Thymus (tissue), 11 donors: ENCODE measurements around the gene EPHA6. TPM values are rescaled to one million over a fixed set of nuclear protein-coding genes. Genes with fewer than 3 reads are reported as not detected.

Experiments
- DNase-seq, 9 donors: peaks; one replicate each; pipeline ENCODE4 v3.0.0-alpha.2; 2013; ENCODE audit warnings: low spot score in 9 of 9, low read depth in 6 of 9, missing footprints in 1 of 9
- H3K27ac ChIP-seq, 2 donors: one replicate each; pipeline ENCODE4 v1.5.1; 2013; ENCODE audit warnings: control low read depth in 1 of 2, low read depth in 1 of 2, low read length in 1 of 2, mild to moderate bottlenecking in 1 of 2, moderate library complexity in 1 of 2
- H3K27me3 ChIP-seq, 2 donors: one replicate each; pipeline ENCODE4 v1.5.1; 2013; ENCODE audit warnings: low read length in 1 of 2; ENCODE audit not compliant: control insufficient read depth in 2 of 2, insufficient read depth in 1 of 2
- H3K36me3 ChIP-seq, 2 donors: one replicate each; pipeline ENCODE4 v1.5.1; 2013; ENCODE audit warnings: low read length in 1 of 2, mild to moderate bottlenecking in 1 of 2, moderate library complexity in 1 of 2; ENCODE audit not compliant: control insufficient read depth in 2 of 2, insufficient read depth in 2 of 2
- H3K4me1 ChIP-seq, 2 donors: one replicate each; pipeline ENCODE4 v1.5.1; 2013; ENCODE audit warnings: low read length in 2 of 2; ENCODE audit not compliant: control insufficient read depth in 2 of 2, insufficient read depth in 2 of 2
- H3K4me3 ChIP-seq, 2 donors: one replicate each; pipeline ENCODE4 v1.5.1; 2013; ENCODE audit warnings: low read length in 2 of 2, control low read depth in 1 of 2, mild to moderate bottlenecking in 1 of 2
- H3K9me3 ChIP-seq, 2 donors: one replicate each; pipeline ENCODE4 v1.5.1; 2013; ENCODE audit warnings: low read length in 1 of 2, mild to moderate bottlenecking in 1 of 2; ENCODE audit not compliant: control insufficient read depth in 2 of 2, insufficient read depth in 1 of 2
- WGBS: extraction: QIAGEN DNeasy Blood & Tissue Kit; methylation state at CpG from one replicate; pipeline ENCODE4 v1.1.7; 2013; 5-methylcytosine and 5-hydroxymethylcytosine counted together
- polyA plus RNA-seq: library from polyadenylated mRNA; stranded (reverse); fragments of 200-250 nt; gene quantifications from one replicate; pipeline ENCODE4 v1.2.3, GENCODE V29; 2013
- total RNA-seq: library from RNA; stranded (reverse); fragments of 120-200 nt; gene quantifications from one replicate; pipeline ENCODE4 v1.2.4, GENCODE V29; 2013
- donor health status: healthy.

EPHA6 gene
- total and polyA plus RNA-seq, 2 donors: 0.09 to 1.3 TPM

DNA sequence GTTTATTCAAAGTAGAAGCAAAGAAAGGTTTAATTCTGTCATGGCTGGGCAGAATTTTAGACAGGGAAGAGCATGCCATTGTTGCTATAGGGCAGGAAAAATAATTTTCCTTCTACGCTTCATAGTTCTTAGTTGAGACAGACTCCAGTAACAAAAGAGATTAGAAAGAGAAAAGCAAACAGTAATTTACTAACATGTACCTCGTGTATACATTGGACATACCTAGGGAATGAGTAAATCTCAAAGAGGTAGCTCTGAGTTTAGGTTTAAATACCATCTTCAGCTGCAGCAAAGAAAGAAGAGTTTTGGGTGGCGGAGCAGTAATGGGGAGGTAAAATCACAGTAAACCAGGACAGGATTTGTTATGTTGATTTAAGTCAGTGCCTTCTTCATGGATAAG, 416.1 kb downstream of the EPHA6 start:
- no peaks in the 10 kb centered on the region for H3K9me3 ChIP-seq
- 89% methylated on average over 3 of the region's 3 CpGs for WGBS
- no peaks in the 10 kb centered on the region for H3K36me3 ChIP-seq
- H3K27me3 ChIP-seq: no peaks in the 10 kb centered on the region
- no peak for DNase-seq
- no peak overlapping the region for H3K4me3 ChIP-seq
- no peak overlapping the region for H3K27ac ChIP-seq
- H3K4me1 ChIP-seq: no peaks in the 10 kb centered on the region

DNA sequence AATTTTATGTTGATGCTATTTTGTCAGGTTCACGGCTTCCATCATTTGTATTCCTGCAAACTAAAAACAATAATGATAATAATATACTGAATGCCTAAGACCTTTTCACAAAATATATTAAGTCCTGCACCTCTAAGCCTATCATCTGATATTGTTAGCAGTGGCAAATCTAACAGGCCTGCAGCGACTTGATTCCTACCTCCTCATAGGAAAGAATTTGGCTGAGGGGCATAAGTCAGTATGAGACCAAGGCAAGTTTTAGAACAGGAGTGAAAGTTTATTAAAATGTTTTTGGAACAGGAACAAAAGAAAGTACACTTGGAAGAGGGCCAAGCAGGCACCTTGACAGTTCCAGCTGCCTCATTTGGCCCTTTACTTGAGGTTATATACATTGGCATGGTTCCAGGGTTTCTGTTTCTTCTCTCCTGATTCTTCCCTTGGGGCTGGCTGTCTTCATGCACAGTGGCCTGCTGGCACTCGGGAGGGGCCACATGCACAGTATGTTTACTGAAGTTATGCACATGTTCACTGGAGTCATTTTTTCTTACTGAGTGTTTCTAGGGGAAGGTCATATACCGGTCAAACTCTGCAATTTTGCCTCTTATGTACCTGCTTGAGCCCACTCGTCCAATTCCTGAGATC, 418.1 kb downstream of the EPHA6 start:
- H3K4me1 ChIP-seq: no peaks in the 10 kb centered on the region
- DNase-seq: peak in 4 of 9 donors; percentile 0 to 25 (median 4)
- no peaks in the 10 kb centered on the region for H3K36me3 ChIP-seq
- H3K9me3 ChIP-seq: no peaks in the 10 kb centered on the region
- H3K27ac ChIP-seq: no peak overlapping the region
- H3K4me3 ChIP-seq: no peak overlapping the region
- H3K27me3 ChIP-seq: no peaks in the 10 kb centered on the region
- 89% methylated on average over 5 of the region's 5 CpGs for WGBS

DNA sequence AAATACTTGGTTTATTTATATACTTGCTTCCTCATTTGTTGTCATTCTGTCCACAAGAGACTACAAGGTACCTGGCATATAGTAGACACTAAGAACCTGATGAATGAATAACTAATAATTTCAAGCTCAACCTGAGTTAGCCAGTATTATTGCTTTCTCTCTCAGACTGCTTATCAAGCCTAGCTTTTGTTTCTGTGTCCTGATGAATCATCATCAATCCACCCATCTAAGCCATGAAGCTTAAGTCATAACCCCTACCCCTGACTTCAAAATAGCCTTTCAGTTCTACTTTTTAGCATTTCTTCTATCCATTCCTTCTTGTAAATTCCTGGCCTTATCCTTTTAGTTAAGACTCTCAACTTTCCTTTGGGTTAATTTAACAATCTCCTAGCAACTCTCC, 420.8 kb downstream of the EPHA6 start:
- no peaks in the 10 kb centered on the region for H3K9me3 ChIP-seq
- no peaks in the 10 kb centered on the region for H3K27me3 ChIP-seq
- no peak overlapping the region for H3K4me3 ChIP-seq
- no peaks in the 10 kb centered on the region for H3K36me3 ChIP-seq
- no peak overlapping the region for H3K27ac ChIP-seq
- DNase-seq: no peak
- no peaks in the 10 kb centered on the region for H3K4me1 ChIP-seq

DNA sequence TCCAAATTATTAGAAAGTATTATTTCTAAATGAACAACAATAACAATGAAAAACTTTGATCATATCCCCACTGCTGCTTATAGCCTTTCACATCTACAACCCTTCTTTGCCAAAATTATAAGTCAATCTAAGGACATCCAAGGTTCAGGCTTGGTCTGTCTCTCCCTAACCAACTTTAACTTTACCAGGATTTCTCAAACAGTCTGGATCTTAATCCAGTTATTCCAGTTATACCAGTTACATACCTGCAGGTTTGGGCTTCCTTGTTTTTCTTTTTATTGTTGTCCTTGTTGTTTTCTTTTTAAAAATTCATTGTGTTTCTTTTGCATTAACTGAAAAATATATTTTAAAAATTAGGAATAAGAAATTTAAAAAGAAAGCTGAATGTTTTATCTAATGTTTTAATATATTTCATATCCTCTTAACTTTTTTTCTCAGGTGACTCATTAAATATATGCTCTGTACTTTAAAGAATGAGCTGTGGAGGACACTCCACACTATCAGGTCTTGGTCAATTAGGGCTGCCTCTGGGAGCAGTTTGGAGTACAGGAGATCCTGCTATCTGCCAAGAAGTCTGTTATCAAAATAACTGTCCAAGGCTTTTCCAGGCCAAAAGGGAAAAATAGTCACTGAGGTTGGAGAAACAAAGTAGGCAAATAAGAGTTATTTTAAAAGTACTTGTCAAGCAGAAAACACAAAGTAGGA, 421.4 kb downstream of the EPHA6 start:
- no peak for DNase-seq
- no peak overlapping the region for H3K4me3 ChIP-seq
- no peaks in the 10 kb centered on the region for H3K9me3 ChIP-seq
- H3K36me3 ChIP-seq: no peaks in the 10 kb centered on the region
- H3K27ac ChIP-seq: no peak overlapping the region
- H3K27me3 ChIP-seq: no peaks in the 10 kb centered on the region
- no peaks in the 10 kb centered on the region for H3K4me1 ChIP-seq

DNA sequence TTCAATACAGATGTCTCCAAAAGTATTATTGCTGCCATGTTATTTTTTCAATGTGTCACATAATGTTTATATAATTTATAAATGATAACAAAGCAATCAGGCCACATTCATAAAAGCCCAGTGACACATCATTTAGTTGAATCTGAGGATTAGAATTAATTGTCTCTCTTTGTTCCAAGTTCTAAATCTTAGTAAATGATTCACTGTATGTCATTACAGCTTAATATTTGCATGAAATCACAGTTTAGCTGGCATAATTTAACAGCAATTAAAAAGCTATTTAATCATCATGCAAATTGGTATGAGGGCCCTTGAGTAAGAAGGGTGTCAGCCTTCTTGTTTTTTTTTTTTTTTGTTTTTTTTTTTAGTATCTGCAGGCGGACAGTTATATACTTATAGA, 427.0 kb downstream of the EPHA6 start:
- Histone ChIP-seq H3K36me3 (no peaks in the 10 kb centered on the region), H3K9me3 (no peaks in the 10 kb centered on the region), H3K4me3 (no peak overlapping the region), H3K27ac (no peak overlapping the region), H3K4me1 (no peaks in the 10 kb centered on the region), H3K27me3 (no peaks in the 10 kb centered on the region)
- WGBS: 90% methylated on average over 1 of the region's 1 CpG
- no peak for DNase-seq

DNA sequence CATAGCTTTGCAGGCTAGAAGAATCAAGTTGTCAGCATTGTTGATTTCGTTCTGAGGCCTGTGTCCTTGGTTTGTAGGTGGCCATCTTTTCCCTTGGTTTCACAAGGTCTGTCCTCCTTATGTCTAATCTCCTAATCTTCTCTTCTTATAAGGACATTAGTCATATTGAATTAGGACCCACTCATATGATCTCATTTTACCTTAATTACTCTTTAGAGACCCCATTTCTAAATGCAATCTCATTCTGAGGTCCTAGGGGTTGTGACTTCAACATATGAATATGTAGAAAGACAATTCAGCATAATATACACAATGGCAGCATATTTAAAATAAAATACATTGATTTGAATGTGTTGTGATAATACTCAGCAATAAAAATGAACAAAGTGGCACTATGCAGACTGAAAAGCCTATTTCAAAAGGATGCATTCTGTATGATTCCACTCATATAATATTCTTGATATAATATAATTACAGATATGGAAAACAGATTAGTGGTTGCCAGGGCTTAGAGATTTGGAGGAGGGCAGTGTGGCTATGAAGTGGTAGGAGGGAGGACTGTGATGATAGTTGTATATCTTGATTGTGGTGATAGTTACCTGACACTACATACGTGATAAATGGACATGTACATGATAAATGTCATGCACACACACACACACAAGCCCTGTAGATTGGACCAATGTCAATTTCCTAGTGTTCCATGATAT, 431.0 kb downstream of the EPHA6 start:
- no peaks in the 10 kb centered on the region for H3K9me3 ChIP-seq
- H3K27me3 ChIP-seq: no peaks in the 10 kb centered on the region
- no peak overlapping the region for H3K4me3 ChIP-seq
- DNase-seq: no peak
- H3K4me1 ChIP-seq: no peaks in the 10 kb centered on the region
- H3K36me3 ChIP-seq: no peaks in the 10 kb centered on the region
- 86% methylated on average over 2 of the region's 2 CpGs for WGBS
- no peak overlapping the region for H3K27ac ChIP-seq

DNA sequence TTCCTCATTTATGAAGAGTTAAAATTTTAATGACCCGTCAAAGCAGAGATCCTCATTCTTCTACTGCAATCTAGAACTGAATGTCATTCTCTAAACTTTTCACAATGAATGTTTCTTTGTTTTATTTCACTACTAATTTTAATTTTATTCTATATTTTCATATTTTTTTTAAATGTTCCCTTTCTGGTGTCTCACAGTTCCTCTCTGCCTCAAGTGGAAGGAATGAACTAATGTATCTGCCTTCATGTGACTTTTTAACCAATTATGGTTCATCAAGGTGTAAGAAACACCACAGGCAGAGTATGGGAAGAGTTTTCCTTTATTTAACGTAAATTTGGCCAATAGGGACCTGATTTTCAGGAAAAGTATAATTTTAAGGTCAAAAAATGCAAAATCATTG, 441.7 kb downstream of the EPHA6 start:
- Histone ChIP-seq H3K27me3 (no peaks in the 10 kb centered on the region), H3K27ac (no peak overlapping the region), H3K9me3 (no peaks in the 10 kb centered on the region), H3K36me3 (no peaks in the 10 kb centered on the region), H3K4me1 (no peaks in the 10 kb centered on the region), H3K4me3 (no peak overlapping the region)
- no peak for DNase-seq
- WGBS: 74% methylated on average over 2 of the region's 2 CpGs

DNA sequence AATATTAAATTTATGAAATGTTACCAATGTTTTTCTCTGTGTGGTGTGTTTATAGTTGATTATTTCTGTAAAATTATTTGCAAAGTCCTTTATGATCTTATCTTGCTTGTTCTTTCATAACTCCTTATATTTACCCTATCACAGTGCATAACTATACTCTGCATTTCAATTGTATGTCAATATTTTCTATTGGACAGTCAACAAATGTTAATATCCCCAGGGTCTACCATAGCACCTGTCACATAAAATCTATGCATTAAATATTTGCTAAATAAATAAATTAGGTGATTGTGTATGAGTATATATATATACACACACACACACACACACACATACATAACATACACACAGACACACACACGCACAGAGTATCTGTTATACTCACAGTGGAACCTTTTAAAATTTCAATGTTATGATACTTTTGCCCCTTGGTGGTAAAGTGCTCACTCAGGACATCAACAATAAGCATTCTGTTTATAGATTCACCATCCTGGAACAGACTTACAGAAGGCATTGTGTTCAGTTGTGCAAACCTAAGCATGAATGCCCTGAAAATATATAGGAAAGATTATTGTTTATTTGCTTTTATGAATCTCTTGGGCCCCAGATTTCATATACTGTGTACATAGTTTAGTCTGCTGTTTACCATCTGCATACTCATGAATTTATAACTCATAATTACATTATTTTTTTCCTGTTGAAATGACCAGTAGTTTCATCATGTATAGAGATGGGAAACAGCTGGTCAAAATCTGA, 443.7 kb downstream of the EPHA6 start:
- no peak for DNase-seq
- no peaks in the 10 kb centered on the region for H3K9me3 ChIP-seq
- H3K36me3 ChIP-seq: no peaks in the 10 kb centered on the region
- WGBS: 87% methylated on average over 1 of the region's 1 CpG
- H3K27me3 ChIP-seq: no peaks in the 10 kb centered on the region
- no peak overlapping the region for H3K27ac ChIP-seq
- H3K4me1 ChIP-seq: no peaks in the 10 kb centered on the region
- H3K4me3 ChIP-seq: no peak overlapping the region

DNA sequence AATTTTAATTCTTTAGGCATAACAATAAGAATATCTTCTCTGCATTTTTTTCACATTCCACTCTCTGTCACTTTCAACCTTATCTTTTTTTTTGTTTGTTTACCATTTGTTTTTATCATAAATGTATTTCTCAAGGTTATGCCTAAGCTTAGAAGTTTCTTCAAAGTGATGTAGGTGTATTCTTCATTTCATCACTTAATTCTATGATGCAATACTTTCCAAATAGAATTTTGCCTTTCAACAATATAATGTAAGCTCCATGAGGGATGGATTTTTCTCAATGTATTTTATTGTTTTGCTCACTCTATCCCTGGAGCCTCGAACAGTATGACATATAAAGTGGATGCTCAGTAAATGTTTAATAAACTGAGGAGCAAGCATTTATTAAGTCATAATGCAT, 444.9 kb downstream of the EPHA6 start:
- no peak for DNase-seq
- H3K27me3 ChIP-seq: no peaks in the 10 kb centered on the region
- H3K27ac ChIP-seq: no peak overlapping the region
- WGBS: 71% methylated on average over 1 of the region's 1 CpG
- H3K36me3 ChIP-seq: no peaks in the 10 kb centered on the region
- no peaks in the 10 kb centered on the region for H3K9me3 ChIP-seq
- no peak overlapping the region for H3K4me3 ChIP-seq
- H3K4me1 ChIP-seq: no peaks in the 10 kb centered on the region
